GM19351 (cell line): ENCODE measurements around the gene HCN2.

Experiments
- ATAC-seq: cut with Tn5 transposase; IDR thresholded peaks from one replicate; pipeline ENCODE4 v1.9.1; 2021; ENCODE audit warnings: mild to moderate bottlenecking, moderate library complexity; ENCODE audit not compliant: unreplicated experiment

HCN2 gene

DNA sequence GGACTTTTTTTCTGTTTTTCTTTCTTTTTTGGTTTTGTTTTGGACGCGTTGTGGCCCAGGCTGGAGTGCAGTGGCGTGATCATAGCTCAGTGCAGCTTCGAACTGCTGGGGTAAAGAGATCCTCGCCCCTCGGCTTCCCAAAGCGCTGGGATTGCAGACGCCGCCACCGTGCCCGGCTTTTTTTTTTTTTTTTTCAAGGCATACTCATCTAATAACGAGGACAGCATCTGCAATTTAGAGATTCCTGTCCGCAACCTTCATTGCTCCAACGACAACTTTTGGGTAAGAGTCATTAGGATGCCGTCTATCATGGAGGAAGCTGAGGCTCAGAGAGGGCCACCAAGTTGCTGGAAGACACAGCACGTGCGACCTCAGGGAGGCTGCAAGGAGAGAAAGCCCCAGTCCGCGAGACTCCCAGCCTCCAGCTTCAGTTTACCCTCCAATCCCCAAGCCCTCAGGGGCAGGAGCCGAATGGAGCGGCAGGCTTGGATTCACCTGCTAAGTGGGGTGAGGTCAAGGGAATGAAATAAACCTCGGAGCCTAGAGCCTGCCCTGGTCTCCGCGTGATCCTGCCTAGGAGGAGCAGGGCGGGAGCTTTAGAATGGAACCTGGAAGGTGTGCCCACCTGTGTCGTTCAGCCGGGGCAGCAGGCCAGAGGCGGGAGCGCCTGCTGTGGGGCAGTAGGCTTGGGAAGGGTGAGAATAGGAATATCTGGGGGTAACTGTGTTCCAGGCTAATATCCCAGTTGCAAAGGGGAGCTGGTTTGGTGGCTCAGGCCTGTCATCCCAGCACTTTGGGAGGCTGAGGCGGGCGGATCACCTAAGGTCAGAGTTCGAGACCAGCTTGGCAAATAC lies 44.3 kb downstream of the HCN2 start:
- ATAC-seq = no peak

DNA sequence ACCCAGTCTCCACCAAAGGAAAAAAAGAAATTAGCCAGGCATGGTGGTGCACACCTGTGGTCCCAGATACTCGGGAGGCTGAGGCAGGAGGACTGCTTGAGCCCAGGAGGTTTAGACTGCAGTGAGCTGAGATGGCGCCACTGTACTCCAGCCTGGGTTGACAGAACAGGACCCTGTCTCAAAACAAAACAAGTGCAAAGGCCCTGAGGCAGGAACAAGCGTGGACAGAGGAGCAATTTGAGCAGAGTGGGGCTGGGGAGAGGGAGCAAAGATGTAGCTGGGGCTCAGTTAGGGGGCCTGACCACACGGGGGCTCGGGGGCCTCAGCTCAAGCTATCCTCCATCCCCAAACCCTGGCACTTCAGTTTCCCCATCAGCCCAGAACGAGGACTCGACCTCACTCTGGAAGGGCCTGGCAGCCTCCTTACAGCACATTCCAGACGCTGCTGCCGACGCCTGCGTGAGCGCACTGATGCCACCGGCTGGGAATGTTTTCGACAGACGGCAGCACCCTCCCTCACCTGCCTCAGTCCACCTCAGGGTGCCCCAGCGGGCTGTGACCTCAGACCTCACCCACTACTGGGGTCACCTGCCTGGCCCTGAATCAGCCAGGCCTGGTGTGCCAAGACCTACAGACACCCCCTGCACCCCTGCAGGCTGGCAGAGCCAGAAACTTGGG lies 45.4 kb downstream of the HCN2 start:
- ATAC-seq = no peak

DNA sequence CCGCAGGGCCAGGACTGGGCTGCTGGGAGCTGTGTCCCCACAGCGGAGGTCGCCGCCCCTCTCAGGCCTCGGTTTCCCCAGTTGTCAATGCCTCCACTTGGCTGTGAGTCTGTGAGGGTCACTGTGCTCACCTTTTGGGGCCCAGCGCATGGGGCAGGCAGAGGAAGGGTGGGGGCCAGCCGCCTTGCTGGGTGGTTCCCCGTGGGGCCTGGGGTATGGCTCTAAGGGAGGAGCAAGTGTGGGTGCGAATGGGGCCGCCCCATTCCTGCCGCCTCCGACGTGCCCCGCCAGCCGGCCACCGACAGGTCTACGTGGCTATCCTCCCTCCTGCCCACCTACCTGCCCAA lies 49.2 kb downstream of the HCN2 start:
- ATAC-seq = no peak

DNA sequence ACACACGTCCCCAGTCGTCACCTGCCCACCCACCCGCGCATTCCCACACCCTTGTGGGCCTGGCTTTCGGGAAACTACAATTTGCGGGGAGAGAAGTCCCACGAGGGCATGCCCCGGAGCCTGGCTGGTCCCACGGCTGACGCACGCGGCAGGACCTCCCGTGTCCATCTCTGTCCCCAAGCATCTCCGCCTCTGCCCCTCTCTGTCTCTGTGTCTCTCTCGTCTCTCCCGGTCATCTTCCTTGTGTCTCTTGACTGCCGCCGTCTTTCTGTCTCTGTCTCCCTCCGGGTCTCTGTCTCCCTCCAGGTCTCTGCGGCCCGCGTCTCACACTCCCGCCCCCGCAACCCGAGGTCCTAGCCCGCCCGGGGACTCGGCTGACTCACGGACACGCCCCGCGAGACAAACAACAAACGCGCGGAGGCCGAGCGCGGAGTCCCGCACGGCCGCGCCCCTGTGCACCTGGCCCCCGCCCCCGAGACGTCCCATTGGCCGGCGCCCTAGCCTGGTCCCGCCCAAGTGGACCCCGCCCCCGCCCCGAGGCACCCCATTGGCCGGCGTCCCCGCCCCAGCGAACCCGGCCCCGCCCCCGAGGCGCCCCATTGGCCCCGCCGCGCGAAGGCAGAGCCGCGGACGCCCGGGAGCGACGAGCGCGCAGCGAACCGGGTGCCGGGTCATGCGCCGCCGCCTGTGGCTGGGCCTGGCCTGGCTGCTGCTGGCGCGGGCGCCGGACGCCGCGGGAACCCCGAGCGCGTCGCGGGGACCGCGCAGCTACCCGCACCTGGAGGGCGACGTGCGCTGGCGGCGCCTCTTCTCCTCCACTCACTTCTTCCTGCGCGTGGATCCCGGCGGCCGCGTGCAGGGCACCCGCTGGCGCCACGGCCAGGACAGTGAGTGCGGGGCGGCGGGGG lies 49.8 kb downstream of the HCN2 start, which contains the start of gene FGF22:
TSS of gene FGF22 (plus strand) at position 627 of the 908 bp plus-strand sequence. CDS start at position 674, 47 bp downstream.
- peak; percentile 69 for ATAC-seq

DNA sequence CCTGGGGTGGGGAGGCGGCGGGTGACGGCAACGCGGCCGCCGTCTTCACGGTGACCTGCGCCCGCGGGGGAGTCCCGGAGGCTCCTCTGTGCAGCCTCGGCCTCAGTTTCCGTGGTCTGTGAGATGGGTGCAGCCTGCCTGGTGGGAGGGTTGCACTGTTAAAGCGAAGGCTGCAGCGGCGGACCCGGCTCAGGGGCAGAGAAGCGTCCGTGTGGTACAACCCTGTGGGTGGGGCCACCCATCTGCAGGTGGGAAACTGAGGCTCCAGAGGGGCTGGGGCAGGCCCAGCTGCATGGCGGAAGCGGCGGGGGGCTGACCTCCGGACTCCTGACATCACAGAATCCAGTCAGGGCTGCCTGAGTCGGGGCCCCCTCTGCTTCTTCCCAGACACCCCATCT lies 50.5 kb downstream of the HCN2 start:
- peak; percentile 5 for ATAC-seq

DNA sequence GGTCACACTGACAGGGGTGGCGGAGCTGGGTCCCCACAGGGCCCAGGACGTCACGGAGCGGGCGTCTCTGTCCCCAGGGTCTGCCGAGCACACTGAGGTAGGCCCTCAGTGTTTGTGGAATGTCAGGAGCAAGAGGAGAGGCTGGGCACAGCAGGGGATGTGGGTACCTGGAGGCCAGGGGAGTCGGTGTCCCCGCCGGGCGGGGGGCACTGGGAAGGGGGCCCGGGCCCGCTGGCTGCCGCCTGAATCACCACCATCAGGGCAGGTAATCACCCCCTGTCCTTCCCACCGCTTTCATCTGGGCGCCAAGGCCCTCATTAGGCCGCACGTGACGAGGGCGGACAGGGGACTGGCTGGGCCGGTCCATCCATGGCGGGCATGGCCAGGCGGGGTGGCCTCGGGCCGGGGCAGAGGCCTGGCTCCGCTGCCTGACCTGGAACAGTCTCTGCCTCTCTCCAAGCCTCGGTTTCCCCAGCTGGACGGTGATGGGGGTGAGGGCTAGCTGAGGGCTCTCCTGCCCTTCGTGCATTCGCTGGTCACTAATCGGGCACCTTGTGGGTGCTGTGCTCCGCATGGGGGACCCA lies 51.0 kb downstream of the HCN2 start:
- ATAC-seq = no peak

DNA sequence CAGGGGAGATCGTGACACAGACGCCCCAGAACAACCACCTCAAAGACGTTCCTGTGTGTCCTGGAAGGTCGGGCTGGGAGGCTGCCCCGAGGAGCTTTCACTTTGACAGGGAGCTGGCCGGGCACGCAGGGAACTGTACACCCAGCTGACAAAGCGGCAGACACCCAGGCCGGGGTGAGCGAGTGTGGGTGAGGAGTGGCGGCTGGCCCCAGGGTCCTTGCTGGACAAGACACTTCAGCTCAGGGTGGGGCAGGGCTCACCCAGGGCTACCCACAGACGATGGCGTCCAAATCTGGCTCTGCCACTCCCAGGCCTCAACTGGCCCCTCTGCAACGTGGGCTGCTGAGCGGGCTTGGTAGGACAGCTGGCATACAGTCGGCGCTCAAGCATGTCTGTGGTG lies 52.0 kb downstream of the HCN2 start:
- no peak for ATAC-seq

DNA sequence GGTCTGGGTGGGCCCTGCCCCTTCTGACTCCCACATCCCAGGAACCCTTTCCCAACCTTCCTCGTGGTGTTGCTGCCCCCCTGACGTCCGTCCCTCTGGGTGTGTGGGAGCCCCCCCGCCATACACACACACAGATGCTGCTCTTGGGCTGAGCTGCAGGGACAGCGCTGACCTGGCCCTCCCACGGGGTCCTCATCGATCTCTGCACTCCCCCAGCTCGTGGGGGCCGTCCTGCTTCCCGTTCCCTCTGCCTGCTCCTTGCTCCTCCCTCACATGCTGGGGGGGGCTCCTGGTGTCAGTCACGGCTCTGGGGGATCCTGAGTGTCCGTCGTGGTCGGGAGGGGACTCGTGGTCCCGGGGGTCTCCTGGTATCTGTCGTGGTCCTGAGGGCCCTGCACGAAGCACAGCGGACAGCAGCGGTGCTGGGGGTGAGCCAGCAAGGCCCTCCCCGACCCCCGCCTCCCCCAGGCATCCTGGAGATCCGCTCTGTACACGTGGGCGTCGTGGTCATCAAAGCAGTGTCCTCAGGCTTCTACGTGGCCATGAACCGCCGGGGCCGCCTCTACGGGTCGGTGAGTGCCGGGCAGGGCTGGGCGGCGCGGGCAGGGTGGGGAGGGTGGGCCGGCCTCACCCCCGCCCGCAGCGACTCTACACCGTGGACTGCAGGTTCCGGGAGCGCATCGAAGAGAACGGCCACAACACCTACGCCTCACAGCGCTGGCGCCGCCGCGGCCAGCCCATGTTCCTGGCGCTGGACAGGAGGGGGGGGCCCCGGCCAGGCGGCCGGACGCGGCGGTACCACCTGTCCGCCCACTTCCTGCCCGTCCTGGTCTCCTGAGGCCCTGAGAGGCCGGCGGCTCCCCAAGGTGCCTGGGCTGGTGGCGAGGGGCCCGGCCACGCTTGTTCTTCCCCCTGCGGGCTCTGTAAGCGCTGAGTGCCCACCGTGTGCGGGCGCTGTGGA lies 53.4 kb downstream of the HCN2 start:
- no peak for ATAC-seq

DNA sequence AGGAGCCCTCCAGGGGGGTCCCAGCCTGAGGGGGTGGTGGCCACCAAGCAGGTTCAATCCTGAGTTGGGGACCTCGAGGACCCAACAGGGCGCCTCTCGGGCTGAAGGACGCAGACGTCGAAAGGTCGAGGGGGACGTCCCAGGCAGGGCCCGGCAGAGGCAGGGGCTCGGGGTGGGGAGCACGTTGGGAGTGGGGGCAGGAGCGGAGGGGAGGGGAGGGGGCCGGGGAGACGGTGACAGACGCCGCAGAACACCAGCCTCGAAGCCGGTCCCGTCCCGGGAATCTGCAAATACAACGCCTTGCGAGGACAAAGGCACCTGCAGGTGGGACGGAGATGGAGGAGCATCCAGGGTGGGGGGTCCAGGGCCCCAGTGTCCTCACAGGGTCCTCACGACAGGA lies 54.1 kb downstream of the HCN2 start:
- ATAC-seq = no peak

DNA sequence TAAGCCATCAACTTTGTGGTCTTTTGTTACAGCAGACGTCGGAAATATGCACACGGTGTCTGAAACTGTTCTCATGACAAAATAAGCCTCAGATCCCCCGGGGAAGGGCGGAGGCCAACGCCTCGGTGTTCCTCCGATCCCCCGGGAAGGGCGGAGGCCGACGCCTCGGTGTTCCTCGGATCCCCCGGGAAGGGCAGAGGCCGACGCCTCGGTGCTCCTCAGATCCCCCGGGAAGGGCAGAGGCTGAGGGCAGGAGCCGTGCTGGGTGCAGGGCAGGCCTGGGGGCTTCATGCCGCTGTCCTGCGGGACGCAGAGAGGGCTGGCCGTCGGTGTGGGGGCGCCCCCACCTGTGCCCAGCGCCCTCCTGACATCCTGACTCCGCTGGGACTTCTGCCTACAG lies 54.7 kb downstream of the HCN2 start:
- no peak for ATAC-seq

DNA sequence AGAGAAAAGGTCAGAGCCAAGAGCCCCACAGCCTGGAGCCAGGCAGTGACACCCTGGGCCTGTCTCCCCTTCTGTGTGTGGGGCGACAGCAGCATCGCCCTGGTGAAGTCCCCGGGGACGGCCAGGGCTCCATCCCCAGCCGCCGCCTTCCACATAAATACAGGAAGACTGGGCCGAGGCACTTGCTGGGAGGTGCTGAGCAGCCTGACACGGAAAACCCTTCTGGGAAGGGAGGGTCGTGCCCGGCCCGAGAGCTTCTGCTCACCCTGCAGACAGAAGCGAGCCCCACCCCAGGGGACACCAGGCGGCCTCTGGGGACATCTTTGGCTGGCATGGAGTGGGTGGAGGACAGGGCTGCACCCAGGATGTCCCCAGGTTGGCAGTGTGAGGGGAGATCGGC lies 55.1 kb downstream of the HCN2 start:
- ATAC-seq = no peak

DNA sequence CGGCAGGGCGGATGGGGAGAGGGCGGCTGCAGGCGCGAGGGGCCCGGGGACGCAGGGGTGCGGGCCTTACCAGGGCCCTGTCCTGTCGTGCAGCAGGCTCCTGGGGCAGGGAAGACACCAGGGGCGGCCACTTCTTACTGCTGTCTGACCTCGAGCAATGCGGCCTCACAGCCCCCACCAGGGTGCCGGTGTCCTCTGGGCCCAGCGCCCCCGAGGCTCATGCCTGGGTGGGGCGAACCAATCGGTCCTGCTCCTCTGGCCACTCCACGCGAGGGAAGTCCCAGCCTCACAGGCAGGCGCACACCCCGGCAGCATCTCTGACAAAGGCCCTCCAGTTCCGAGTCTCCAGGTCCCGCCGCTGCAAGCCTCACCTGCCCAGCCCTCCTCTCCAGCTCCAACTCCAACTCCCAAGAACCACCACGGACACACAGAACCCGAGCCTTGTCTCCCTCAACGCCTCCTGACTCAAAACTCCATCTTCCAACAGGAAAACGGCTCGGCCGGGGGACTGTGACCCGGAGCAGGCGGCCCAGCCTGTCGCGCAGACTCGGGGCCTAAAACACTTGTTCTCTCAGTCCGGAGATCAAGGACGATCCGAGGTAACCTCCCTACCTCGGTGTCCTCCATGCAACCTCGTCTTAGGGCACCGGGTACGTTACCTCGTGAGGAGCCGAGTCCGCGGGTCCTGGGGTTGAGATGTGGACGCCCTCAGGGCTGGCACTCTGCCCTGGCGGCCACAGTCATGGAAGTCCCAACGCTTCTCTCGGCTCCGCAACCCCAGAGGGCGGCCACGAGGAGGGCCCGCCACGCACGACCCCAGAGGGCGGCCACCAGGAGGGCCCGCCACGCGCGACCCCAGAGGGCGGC lies 56.5 kb downstream of the HCN2 start:
- ATAC-seq = no peak

DNA sequence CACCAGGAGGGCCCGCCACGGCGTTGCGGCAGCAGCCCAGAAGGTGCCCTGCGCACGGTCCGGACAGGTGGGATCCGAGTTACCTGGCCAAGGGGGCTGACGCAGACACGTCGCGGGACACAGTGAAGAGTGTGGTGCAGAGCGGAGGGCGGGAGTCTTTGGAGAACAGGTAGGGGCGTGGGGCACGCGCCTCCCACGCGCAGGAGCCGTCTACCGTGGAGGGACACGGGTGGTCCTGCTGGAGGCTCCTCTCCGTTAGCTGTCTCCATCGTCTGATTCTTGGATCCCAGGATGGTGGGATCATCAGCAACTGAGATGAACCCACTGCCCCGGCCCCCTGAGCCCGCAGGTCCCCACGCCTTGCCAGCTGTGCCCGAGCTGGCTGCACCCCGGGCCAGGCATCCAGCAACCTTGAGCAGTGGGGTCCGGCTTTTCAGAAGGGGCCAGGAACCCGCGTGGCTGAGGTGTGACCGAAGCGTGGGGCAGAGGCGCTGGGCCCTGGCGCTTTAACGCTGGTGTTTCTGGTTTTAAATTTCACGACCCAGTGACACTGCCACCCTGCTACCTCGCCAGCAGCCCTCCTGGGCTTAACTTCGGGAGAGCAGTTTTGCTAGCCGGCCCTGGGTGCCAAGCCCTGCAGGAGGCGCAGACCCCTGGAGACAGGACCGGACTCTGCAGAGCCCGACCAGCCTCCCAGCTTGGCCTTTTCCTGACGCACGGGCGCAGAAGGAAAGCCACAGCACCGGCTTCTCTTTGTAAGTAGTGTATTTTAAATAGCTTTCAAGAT lies 57.3 kb downstream of the HCN2 start:
- no peak for ATAC-seq

DNA sequence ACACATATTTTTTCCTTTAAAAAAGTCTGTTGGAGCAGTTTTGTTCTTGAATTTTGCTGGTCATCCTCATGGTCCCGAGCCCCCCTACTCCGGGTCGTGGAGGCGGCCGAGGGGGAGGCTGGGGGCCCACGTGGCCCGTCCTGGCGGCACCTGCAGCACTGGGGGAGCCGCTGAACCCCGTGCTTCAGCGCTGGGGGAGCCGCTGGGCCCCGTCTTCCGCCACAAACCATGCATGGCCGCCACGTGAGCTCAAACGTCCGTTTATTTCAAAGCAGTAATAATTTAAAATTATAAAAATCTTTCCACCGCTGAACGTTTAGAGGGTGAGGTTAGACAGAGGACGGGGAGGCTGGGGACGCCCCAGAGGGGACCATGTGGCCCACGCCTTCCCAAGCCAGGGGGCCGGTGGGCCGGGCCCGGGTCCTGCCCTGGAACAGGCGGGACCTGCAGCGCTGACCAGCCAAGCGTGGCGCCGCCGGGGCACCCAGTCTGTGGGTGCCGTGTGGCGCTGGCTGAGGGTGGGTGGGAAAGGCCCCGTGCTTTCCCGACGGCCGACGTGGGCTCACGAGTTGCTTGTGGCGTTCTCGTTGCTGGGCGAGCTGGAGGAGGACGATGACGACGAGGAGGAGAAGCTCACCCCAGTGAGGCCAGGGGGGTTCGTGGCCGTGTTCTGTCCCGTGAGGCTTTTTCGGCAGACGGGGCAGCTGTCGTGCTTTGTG lies 58.0 kb downstream of the HCN2 start:
- no peak for ATAC-seq

DNA sequence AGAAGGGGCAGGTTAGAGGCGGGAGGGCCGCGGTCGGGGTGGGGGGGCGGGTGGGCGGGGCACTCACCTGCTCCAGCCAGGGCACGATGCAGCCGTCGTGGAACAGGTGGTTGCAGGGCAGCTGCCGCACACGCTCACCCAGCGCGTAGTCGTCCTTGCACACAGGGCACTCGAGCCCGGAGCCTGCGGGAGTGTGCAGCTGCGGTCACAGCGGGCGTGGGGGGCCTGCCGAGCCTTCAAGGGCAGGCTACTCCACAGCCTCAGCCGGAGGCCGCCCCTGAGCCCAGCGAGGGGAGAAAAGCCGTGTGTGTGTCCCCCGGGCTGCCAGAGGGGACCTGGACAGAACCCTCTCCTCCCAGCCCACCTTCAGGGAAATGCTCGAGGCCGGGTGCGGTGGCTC lies 58.6 kb downstream of the HCN2 start:
- ATAC-seq = no peak

DNA sequence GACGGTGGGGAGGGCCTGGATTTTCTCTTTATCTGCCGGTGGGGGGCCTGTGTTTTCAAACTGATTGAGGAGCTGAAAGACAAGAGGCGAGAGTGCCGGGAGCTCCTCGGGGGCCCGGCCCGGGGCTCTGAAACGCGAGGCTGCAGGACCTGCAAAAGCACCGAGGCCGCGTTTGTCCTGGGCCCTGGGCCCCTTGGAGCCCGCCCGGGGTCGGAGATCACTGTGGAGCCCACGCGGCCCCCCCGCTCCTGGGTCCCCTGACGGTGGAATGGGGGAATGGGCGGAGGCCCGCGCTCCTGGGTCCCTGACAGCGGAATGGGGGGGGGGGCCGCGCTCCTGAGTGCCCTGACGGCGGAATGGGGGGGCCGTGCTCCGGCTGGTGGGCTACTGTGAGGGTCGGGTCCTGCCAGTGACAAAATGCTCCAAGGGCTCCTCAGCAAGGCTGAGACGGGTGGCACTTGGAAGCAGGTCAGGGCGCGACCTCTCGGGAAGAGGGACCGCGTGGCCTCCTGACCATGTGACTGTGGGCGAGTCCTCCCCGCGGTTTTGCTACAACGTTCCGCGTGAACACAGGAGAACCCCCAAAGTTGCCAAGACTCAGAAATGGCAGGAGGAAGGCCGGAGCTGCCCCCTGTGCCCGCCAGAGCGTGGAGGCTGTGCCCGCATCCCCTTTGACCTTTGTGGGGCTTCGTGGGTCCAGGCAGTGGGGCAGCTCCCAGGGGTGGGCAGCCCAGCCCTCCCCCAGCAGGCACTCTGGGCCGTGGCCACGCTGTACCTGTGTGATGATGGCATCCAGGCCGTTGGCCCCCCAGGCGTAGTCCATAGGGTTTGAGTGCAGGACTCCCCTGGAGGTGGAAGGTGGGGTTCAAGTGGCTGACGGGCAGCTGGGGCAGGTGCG lies 59.5 kb downstream of the HCN2 start:
- no peak for ATAC-seq

DNA sequence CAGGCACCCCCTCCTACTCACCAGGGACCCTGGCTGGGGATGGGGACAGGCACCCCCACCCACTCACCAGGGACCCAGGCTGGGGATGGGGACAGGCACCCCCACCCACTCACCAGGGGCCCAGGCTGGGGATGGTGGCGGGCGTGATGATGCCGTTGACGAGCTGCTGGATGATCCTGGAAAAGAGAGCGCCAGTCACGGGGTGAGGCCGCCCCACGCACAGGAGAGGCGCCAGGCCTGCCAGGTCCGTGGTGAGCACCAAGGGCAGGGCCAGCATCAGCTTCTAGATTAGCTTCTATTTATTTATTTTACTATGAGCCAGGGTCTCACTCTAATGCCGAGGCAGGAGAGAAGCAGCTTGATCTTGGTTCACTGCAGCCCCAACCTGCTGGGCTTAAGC lies 60.4 kb downstream of the HCN2 start:
- ATAC-seq = no peak
